Stimulated activated CD8-positive, alpha-beta memory T cell treated with anti-CD3 and anti-CD28 coated beads, Interleukin-15, amount 100 ng/mL, for 1 hour (primary cell): ENCODE results near the gene HOXB1.

Experiments
- DNase-seq: peaks from one replicate; pipeline ENCODE4 v3.0.0-alpha.2; 2020; ENCODE audit warnings: low read depth

Gene HOXB1

DNA sequence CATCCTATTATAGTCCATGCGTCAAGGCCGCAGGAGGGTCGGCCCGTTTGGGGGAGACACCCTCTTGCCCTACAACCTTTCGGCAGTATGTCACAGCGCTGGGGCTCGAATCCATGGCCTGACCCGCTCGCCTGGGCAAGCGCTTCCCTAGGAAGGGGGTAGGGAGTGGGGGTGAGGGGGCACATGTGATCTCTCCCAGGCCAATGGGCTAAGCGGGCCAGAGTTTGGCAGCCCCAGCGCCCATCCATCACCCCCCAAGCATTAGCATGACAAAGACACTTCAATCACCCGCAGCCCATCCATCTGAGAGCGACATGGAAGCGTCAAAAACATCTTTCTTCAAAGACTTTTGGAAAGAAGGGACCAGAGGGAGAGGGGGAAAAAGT lies at the start of gene HOXB1:
Gene HOXB1, minus strand, starts transcription at position 125 of the 386 bp plus-strand sequence. Its CDS starts 107 bp downstream, at position 18.
- no peak for DNase-seq

DNA sequence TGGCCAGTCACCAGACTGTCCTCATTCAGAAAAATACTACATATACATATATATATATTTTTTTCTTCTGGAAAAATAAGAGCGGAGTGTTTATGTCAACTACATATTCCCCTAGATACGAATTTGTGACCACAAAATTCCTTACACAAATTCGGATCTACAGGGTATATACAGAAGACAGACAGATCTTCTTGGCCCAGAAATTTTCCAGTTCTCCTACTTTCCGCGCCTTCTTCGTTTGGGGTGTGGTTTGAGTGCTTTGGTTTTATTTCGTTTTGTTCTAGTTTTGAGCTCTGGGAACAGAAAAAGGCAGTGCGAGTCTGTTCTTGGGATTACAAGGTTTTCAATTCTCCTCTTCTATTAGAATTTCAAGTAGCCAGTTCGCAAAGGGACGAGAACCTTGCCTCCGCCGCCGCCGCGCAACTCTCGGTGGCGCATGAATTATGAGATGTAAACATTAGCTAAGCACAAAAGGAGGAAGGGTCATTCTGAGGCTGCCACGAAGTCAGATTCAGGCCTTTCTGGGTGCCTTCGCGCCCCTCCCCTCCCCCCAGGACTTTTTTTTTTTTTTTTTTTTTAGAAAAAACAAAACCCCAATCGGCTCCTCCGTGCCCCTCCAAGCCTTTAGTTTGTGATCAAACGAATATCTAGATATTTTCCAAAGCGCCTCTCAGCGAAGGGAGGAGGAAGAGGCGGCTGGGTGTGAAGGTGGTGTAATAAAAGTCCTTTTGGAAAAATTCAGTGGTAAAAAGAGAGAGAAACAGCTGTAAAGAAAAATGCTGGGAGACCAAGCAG lies 49.1 kb upstream of the HOXB1 start:
- DNase-seq: no peak

DNA sequence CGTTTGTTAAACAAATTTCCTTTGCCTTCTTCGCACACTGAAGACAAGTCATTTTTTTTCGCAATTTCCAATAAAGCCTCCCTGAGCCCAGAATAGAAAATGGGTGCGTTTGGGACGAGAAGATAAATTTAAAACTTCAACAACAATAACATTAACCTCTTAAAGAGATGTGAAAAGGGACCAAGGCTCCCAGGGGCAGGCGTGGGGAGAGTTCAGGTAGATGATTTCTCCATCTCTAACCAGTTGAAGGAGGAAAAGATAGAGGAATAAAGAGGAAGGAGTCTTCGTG lies 48.6 kb upstream of the HOXB1 start:
- DNase-seq: no peak

GRCh38 chr17:48578616-48579470 lies 48.0 kb upstream of the HOXB1 start:
- DNase-seq: no peak

DNA sequence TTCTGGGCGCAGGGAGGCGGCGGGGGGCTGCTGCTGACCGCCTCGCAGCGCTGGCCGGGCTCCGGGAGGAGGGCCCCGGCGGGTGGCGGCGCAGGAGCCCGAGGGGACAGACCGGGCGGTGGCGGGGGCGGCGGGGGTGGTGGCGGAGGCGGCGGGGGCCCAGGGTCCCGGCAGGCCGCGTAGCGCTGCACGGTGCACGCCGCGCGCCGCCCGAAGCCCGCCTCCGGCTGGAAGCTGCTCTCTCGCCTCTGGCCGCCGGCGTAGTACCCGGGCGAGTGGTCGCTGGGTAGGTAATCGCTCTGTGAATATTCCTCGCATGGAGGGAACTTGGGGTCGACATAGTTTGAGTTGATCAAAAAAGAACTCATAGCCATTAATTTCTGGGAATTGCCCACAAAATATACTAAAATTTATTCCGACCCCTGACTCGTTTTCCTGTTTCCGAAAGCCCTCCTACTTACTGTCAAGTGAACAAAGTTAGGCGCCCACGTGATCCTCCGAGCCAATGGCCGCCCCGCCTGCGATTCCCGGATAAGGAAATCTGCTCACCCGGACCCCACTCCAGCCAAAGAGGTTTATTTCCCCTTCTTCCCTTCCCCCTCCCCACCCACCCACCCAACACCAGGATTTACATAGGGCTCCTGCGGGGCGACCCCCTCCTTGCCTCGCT lies 47.3 kb upstream of the HOXB1 start, which contains the start of gene HOXB4:
Gene HOXB4, minus strand, starts transcription at position 405 of the 670 bp plus-strand sequence. Its CDS starts 31 bp downstream, at position 374.
- peak; percentile 40 for DNase-seq

GRCh38 chr17:48577330-48577945 lies 46.6 kb upstream of the HOXB1 start:
- no peak for DNase-seq

DNA sequence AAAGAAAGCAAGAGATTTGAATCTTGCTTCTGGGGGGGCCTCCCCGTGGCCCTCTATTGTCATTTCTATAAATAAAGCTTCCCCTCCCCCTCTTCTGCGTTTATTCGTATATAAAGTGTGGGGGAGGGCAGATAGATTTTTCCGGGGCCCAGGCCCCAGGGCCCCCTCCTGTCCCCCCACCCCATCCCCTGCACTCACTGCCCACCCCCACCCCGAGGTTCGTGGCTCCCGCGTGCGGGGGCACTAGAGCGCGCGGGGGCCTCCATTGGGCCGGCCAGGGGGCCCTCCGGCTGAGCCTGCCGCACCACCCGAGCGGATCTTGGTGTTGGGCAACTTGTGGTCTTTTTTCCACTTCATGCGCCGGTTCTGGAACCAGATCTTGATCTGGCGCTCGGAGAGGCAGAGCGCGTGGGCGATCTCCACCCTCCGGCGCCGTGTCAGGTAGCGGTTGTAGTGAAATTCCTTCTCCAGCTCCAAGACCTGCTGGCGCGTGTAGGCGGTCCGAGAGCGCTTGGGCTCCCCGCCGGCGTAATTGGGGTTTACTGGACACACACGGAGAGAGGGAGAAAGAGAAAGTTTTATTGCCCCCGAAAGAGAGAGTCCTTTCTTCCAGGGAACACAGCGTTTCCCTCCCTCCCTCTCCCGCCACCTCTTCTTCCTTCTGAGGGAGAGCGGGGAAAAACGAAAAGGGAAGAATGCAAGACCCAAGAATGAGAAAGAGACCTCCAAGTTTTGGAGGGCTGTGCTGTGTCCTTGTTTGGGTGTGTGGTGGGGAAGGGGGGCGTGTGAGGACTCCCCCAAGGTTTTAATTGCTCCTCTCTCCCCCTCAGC lies 45.9 kb upstream of the HOXB1 start:
- no peak for DNase-seq

- DNase-seq: no peak
Measured at GRCh38 chr17:48575673-48576478, 45.1 kb upstream of the HOXB1 start.

GRCh38 chr17:48575066-48575582 lies 44.3 kb upstream of the HOXB1 start:
- no peak for DNase-seq

- no peak for DNase-seq
Measured at GRCh38 chr17:48574505-48575065, 43.8 kb upstream of the HOXB1 start.

- DNase-seq: no peak
Measured at GRCh38 chr17:48571826-48572417, 41.1 kb upstream of the HOXB1 start.

- DNase-seq: no peak
Measured at GRCh38 chr17:48571024-48571818, 40.4 kb upstream of the HOXB1 start.

DNA sequence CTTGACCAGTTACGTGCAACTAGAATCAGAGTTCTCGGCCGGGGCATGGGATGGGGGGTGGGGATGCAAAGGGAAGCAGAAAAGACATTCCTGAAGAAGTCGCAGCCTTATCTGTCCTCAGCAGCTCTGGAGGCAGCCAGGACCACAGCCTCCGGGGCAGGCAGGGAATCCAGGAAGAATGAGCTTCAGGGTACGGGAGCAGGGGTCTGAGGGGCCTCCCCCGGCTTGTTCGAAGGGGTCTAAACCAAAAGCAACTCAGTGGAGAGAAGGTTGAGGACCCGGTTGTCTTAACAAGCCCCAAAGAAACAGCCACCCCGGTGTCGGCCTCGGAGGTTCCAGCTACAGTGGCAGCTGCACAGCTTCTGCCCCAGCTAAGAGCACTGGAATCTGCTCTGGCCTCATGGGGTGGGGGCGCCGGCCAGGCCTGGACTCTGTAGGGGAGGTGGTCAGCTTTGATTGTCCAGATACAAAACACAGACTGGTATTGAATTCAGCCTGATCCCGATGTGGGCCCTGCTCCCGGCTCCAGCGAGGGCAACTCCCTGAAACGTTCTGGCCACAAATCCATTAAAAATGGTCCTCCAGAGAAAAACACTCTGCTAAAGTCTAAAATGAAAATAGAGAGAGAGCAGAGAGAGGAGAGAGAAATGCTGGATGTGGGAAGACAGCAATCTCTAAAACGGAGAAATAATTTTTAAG lies 39.7 kb upstream of the HOXB1 start:
- DNase-seq: no peak

- no peak for DNase-seq
Measured at GRCh38 chr17:48569674-48570324, 39.0 kb upstream of the HOXB1 start.

GRCh38 chr17:48569240-48569582 lies 38.4 kb upstream of the HOXB1 start:
- no peak for DNase-seq

DNA sequence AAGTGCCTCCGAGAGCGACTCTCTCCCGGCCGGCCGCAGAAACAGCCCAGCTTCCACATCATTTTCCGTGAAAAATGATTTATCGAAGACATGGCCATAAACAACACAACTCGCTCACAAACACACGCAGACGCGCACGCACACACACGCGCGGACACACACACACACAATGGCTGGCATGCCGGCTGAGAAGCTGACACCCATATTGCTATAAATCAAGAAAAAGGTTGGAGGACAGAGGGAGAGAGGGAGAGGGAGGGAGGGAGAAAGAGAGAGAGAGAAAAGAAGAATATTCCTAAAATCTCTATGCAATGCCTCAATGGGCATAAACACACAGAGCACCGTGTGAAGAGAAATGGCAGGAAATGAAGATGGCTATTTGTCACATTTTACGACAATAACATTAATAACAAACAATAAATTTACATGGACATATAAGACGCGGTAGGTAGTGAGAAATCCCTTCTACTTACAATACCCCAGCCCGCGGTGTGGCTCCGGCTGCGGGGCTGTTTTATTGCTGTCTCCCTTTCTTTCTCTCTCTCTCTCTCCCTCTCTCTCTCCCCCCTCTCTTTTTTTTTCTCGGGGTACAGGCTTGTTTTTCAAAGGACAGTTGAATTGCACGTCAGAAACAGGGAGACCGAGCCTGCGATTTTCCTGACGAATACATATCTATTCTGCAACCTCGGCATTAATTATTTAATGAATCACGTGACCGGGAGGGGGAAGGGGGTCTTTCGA lies 37.9 kb upstream of the HOXB1 start:
- DNase-seq: no peak
